HCT116 (cell line): ENCODE data around the gene HLA-B. TPM values are rescaled to one million over a fixed set of nuclear protein-coding genes. Genes with fewer than 3 reads are reported as not detected.
"Not testable (repeated sequence)": the region's sequence is repeated elsewhere in the genome, so short reads cannot be mapped to it uniquely, and the experiment has no call there.

Source experiments
- ATAC-seq: fragments of 200-7000 bp; cut with Tn5 transposase; 2 replicates; pipeline ENCODE4 v1.9.1; 2020; ENCODE audit warnings: mild to moderate bottlenecking, moderate library complexity
- BruUV-seq: library from RNA; stranded (reverse); fragments of 400-500 nt; replicated peaks from 2 replicates; lab custom pipeline; 2021; lab: Mats Ljungman, UMichigan
- CTCF ChIA-PET: fragments of 300-600 bp; sonication (Branson Sonifier 250); formaldehyde crosslinking; loops from one replicate; lab custom pipeline; 2021; ENCODE audit warnings: antibody characterized with exemption; lab: Charles Lee
- POLR2A ChIA-PET: fragments of 300-600, 350-600 bp; sonication (Branson Sonifier 250); formaldehyde crosslinking; loops from one replicate; lab custom pipeline; 2021; ENCODE audit warnings: antibody characterized with exemption; lab: Charles Lee
- RAD21 ChIA-PET, 2 experiments: fragments of 300-600 bp; sonication (Branson Sonifier 250); formaldehyde crosslinking; loops; one replicate each; lab custom pipeline; 2023; ENCODE audit warnings: low total read pairs in 2 of 2; ENCODE audit not compliant: uncharacterized antibody in 2 of 2, unreplicated experiment in 2 of 2, low non-redundant PET in 1 of 2; lab: Charles Lee
- DNase-seq: peaks from one replicate; pipeline ENCODE4 v3.0.0-alpha.2; 2010; ENCODE audit warnings: low read depth, low spot score
- H2AFZ ChIP-seq: fragments of 200-600 bp; shearing (Covaris generic), sonication (generic); 2 replicates; pipeline ENCODE4 v1.6.1; 2017; ENCODE audit warnings: low read depth, mixed run types, mixed read lengths, antibody characterized with exemption, low read length; ENCODE audit not compliant: poor library complexity, severe bottlenecking
- H3K27ac ChIP-seq: 2 replicates; pipeline ENCODE4 v1.5.1; 2012; ENCODE audit warnings: low read depth, low read length
- H3K27me3 ChIP-seq: fragments of 200-600 bp; sonication (generic); 2 replicates; pipeline ENCODE4 v1.6.1; 2016; ENCODE audit warnings: mixed run types, low read length, mixed read lengths; ENCODE audit not compliant: insufficient read depth
- H3K36me3 ChIP-seq, 2 experiments: fragments of 200-500 bp in 1 of 2; fragments of 200-600 bp in 1 of 2; sonication (Bioruptor generic) in 1 of 2; sonication (generic) in 1 of 2; 2 replicates each; pipeline versions ENCODE4 v1.5.1 to v1.6.1; 2014 to 2016; ENCODE audit warnings: low read length in 2 of 2, inconsistent platforms in 1 of 2, mixed read lengths in 1 of 2, mixed run types in 1 of 2; ENCODE audit not compliant: insufficient read depth in 2 of 2, control insufficient read depth in 1 of 2
- H3K4me1 ChIP-seq, 2 experiments: fragments of 200-600 bp in 1 of 2; sonication (generic) in 1 of 2; 2 replicates each; pipeline versions ENCODE4 v1.5.1 to v1.6.1; 2012 to 2017; ENCODE audit warnings: low read length in 2 of 2, inconsistent platforms in 1 of 2, mild to moderate bottlenecking in 1 of 2, mixed read lengths in 1 of 2, mixed run types in 1 of 2, moderate library complexity in 1 of 2; ENCODE audit not compliant: insufficient read depth in 2 of 2, control insufficient read depth in 1 of 2
- H3K4me2 ChIP-seq: fragments of 200-600 bp; sonication (generic); 2 replicates; pipeline ENCODE4 v1.6.1; 2017; ENCODE audit warnings: mixed run types, low read length, mixed read lengths
- H3K4me3 ChIP-seq, 2 experiments: fragments of 200-600 bp in 1 of 2; sonication (generic) in 1 of 2; replicated peaks in 1 of 2; 2 replicates each; pipeline ENCODE4 v1.5.1; 2011 to 2016; ENCODE audit warnings: low read length in 2 of 2, control low read depth in 1 of 2, low read depth in 1 of 2, mild to moderate bottlenecking in 1 of 2, mixed read lengths in 1 of 2, mixed run types in 1 of 2
- H3K79me2 ChIP-seq: fragments of 200-600 bp; sonication (generic); 2 replicates; pipeline ENCODE4 v1.6.1; 2017; ENCODE audit warnings: mild to moderate bottlenecking, mixed run types, low read length, moderate library complexity, mixed read lengths; ENCODE audit not compliant: insufficient read depth
- H3K9ac ChIP-seq: fragments of 200-600 bp; sonication (generic); 2 replicates; pipeline ENCODE4 v1.6.1; 2016; ENCODE audit warnings: low read length, mixed read lengths
- H3K9me2 ChIP-seq: fragments of 200-600 bp; sonication (generic), shearing (Covaris generic); 2 replicates; pipeline ENCODE4 v1.6.1; 2017; ENCODE audit warnings: mixed run types, mild to moderate bottlenecking, moderate library complexity; ENCODE audit not compliant: insufficient read depth
- H3K9me3 ChIP-seq, 2 experiments: fragments of 200-500 bp in 1 of 2; fragments of 200-600 bp in 1 of 2; sonication (Bioruptor generic) in 1 of 2; sonication (generic) in 1 of 2; 2 replicates each; pipeline ENCODE4 v1.6.1; 2014 to 2017; ENCODE audit warnings: low read length in 2 of 2, mixed read lengths in 2 of 2, inconsistent platforms in 1 of 2, low read depth in 1 of 2, mild to moderate bottlenecking in 1 of 2, mixed run types in 1 of 2, moderate library complexity in 1 of 2; ENCODE audit not compliant: control insufficient read depth in 1 of 2, insufficient read depth in 1 of 2
- H4K20me1 ChIP-seq: fragments of 200-600 bp; sonication (generic), shearing (Covaris generic); 2 replicates; pipeline ENCODE4 v1.6.1; 2017; ENCODE audit warnings: mixed run types, mild to moderate bottlenecking, moderate library complexity; ENCODE audit not compliant: insufficient read depth
- CBX3 ChIP-seq: IDR thresholded peaks from 2 replicates; pipeline ENCODE4 v1.6.1; 2012; ENCODE audit warnings: low read depth
- CEBPB ChIP-seq: IDR thresholded peaks from 2 replicates; pipeline ENCODE4 v1.6.1; 2012; ENCODE audit warnings: low read depth
- ELF1 ChIP-seq: IDR thresholded peaks from 2 replicates; pipeline ENCODE4 v1.6.1; 2012; ENCODE audit warnings: low read depth, borderline replicate concordance
- JUND ChIP-seq: IDR thresholded peaks from 2 replicates; pipeline ENCODE4 v1.6.1; 2012
- POLR2AphosphoS5 ChIP-seq: IDR thresholded peaks from 2 replicates; pipeline ENCODE4 v1.6.1; 2011; ENCODE audit warnings: mild to moderate bottlenecking, low read depth, low read length, moderate library complexity
- RAD21 ChIP-seq: IDR thresholded peaks from 2 replicates; pipeline ENCODE4 v1.6.1; 2012; ENCODE audit warnings: low read depth, mild to moderate bottlenecking
- SP1 ChIP-seq: IDR thresholded peaks from 2 replicates; pipeline ENCODE4 v1.6.1; 2012; ENCODE audit warnings: low read depth
- TCF7L2 ChIP-seq: IDR thresholded peaks from 2 replicates; pipeline ENCODE4 v1.7.0; 2011; ENCODE audit warnings: borderline replicate concordance, inconsistent platforms; ENCODE audit not compliant: insufficient read depth, insufficient read length; ENCODE audit errors: extremely low read depth
- YY1 ChIP-seq: IDR thresholded peaks from 2 replicates; pipeline ENCODE4 v1.6.1; 2011; ENCODE audit warnings: low read length, low read depth, moderate library complexity, mild to moderate bottlenecking; ENCODE audit not compliant: insufficient replicate concordance; ENCODE audit errors: extremely low read depth
- ZNF274 ChIP-seq: fragments of 200-500 bp; sonication (Bioruptor generic); IDR thresholded peaks from 2 replicates; pipeline ENCODE4 v1.6.1; 2014; ENCODE audit warnings: mild to moderate bottlenecking, low read depth, low read length, inconsistent platforms
- intact Hi-C: fragments of 100-400 bp; cut with micrococcal nuclease; formaldehyde crosslinking; loops from 2 replicates; pipeline ENCODE4 v1.10.0; 2022
- total RNA-seq: library from RNA; stranded (reverse); gene quantifications from one replicate; pipeline ENCODE4 v1.2.1, GENCODE V29; 2021; ENCODE audit not compliant: unreplicated experiment

The HLA-B gene
- total RNA-seq, 1 experiment from 2014 or later: 381 TPM

GRCh38 chr6:31397901-31398525 is 41.0 kb upstream of the HLA-B start:
- Histone ChIP-seq H3K27ac (no peak overlapping the region), H3K4me3 (no peak overlapping the region), H3K9me3 (no peaks in the 10 kb centered on the region), H3K27me3 (no peaks in the 10 kb centered on the region), H3K79me2 (peaks cover 12% of the 10 kb centered on the region; the same call in 1 of the 2 replicates), H3K4me2 (peak overlapping the region; percentile 17; the same call in 1 of the 2 replicates), H3K36me3 (no peaks in the 10 kb centered on the region), H3K4me1 (peaks cover 38 to 45% of the 10 kb centered on the region in 2 experiments), H4K20me1 (no peaks in the 10 kb centered on the region), H3K9ac (no peak overlapping the region), H3K9me2 (no peaks in the 10 kb centered on the region), H2AFZ (no peak overlapping the region)
- ChIA-PET CTCF (interaction anchor here (0.7 to 6.4 kb wide), 5 partner anchors 45 to 201 kb away, joined by 3 to 71 read pairs (median 3); partner anchors contain the start of gene NCR3), RAD21 (interaction anchor here in 1 of 2 experiments (1.1 kb wide), 1 partner anchor 45 kb away, joined by 4 read pairs; no protein-coding TSS in a partner anchor), POLR2A (interaction anchor here (1.1 to 1.2 kb wide), 3 partner anchors 44 to 202 kb away, joined by 3 to 4 read pairs (median 3); no protein-coding TSS in a partner anchor)
- TF ChIP-seq ELF1 (no peak), JUND (no peak), CEBPB (no peak), RAD21 (no peak), CBX3 (no peak), TCF7L2 (no peak), ZNF274 (no peak), YY1 (no peak), SP1 (no peak), POLR2AphosphoS5 (no peak)
- intact Hi-C loops: loop anchor here (1.0 to 5.0 kb wide), 2 partner anchors 94 to 200 kb away; no protein-coding TSS in a partner anchor
- ATAC-seq (no peak), DNase-seq (no peak)
- BruUV-seq: no TSS peak

- CTCF ChIA-PET: interaction anchor here (0.7 to 6.4 kb wide), 4 partner anchors 46 to 202 kb away, joined by 3 to 71 read pairs (median 4); partner anchors contain the start of gene NCR3
- H3K36me3 ChIP-seq, DNase-seq, ATAC-seq, BruUV-seq, H3K79me2 ChIP-seq, H3K9me2 ChIP-seq, H3K27ac ChIP-seq, H3K27me3 ChIP-seq, H3K4me3 ChIP-seq, H3K9ac ChIP-seq, H3K9me3 ChIP-seq, H4K20me1 ChIP-seq: not testable (repeated sequence)
- H2AFZ ChIP-seq: peak overlapping the region; percentile 41
- intact Hi-C loops: loop anchor here (1.0 to 5.0 kb wide), 2 partner anchors 95 to 201 kb away; no protein-coding TSS in a partner anchor
- RAD21 ChIA-PET: interaction anchor here in 1 of 2 experiments (1.1 kb wide), 1 partner anchor 45 kb away, joined by 4 read pairs; no protein-coding TSS in a partner anchor
- peak overlapping the region; percentile 67 for H3K4me2 ChIP-seq
- H3K4me1 ChIP-seq: peaks cover 29 to 36% of the 10 kb centered on the region in 2 experiments
- POLR2A ChIA-PET: interaction anchor here (1.1 to 1.2 kb wide), 2 partner anchors 45 to 66 kb away, joined by 3 to 4 read pairs; no protein-coding TSS in a partner anchor
Observed at GRCh38 chr6:31397153-31397499, 40.1 kb upstream of the HLA-B start.
